Measurements from ENCODE around the gene BCAM. TPM values are rescaled to one million over a fixed set of nuclear protein-coding genes. Genes with fewer than 3 reads are reported as not detected.
A peak's percentile ranks its signal among the peaks of the same experiment; 100 is the strongest.

The BCAM gene
- total RNA-seq, 1 experiment from 2014 or later: 13.4 TPM

- no peak for DNase-seq (ENCODE audit: low read depth)
Observed at GRCh38 chr19:44792281-44792680, 16.6 kb upstream of the BCAM start.

DNA sequence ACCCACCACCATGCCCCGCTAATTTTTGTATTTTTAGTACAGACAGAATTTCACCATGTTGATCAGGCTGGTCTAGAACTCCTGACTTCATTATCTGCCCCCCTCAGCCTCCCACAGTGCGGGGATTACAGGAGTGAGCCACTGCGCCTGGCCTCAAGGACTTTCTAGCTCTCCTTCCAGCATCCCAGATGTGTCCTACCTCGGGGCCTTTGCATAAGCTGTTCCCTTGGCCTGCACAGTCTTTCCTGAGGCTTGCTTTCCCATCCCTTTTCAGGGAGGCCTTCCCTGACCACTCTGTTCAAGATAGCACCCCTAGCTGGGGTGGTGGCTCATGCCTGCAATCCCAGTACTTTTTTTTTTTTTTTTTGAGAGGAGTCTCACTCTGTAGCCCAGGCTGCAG, 14.3 kb upstream of the BCAM start:
- DNase-seq (ENCODE audit: low read depth): no peak

GRCh38 chr19:44795398-44795987, 13.4 kb upstream of the BCAM start:
- no peak for DNase-seq (ENCODE audit: low read depth)

DNA sequence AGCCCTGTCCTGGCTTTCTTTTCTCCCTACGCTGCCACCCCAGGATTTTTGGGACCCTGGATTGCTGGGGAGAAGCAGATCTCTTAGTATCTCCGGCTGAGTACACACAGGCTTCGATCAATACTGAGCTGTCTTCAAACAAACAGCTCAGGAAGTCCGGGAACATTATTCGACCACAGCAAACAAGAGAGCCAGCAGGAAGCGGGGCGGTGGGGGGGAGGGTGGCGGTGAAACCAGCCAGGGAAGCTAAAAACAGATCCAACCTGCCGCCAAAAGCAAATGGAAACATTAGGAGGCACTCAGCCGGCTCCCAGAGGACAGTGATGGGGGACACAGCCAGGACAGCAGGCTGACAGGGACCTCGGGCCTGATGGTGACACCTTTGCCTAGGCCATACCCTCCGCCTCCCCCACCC, 12.2 kb upstream of the BCAM start:
- DNase-seq (ENCODE audit: low read depth): peak; percentile 41

DNA sequence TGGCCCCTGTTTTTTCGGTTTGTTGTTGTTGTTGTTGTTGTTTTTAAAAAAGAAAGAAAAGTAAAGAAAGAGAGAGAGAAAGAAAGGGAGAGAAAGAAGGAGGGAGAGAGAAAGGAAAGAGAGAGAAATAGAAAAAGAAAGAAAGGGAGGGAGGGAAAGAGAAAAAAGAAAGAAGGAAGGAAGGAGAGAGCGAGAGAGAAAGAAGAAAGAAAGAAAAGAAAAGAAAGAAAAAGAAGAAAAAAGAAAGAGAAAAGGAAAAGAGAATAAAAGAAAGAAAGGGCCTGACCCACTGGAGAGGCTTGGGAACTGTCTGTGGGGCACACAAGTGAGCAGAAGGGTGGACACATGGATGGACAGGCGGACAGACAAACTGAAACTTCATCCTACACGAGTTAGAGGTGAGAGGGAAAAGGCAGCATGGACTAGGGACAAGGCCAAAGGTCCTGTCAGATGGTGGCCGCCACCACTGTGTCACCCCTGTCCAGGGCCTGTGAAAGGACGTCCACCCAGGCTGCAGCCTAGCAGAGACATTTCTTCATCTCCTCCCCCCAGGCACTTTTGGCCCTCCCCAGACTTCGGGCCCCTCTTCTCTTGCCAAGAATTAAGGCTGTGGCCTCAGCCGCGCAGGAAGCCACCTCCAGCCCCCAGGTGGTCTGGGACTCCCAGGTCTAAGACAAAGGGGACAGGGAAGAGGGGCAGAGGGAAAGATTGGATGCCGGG, 9.1 kb upstream of the BCAM start:
- DNase-seq (ENCODE audit: low read depth): no peak

- peak; percentile 86 for DNase-seq (ENCODE audit: low read depth)
Observed at GRCh38 chr19:44800461-44800860, 8.4 kb upstream of the BCAM start.

- no peak for DNase-seq (ENCODE audit: low read depth)
Observed at GRCh38 chr19:44803442-44804428, 5.2 kb upstream of the BCAM start.

DNA sequence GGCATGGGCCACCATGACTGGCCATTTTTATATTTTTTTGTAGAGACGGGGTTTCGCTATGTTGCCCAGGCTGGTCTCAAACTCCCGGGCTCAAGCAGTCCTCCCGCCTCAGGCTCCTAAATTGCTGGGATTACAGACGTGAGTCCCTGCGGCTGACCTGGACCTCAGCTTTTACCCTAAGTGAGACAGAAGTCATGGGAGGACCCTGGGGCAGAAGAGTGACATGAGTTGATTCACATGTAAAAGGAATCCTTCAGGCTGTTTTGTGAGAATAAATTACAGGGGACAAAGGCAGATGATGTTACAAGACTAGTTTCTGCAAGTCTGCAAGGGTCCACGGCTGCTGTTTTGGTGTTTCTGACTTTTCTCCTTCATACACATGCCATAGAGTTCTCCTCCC, 2.6 kb upstream of the BCAM start:
- no peak for DNase-seq (ENCODE audit: low read depth)

DNA sequence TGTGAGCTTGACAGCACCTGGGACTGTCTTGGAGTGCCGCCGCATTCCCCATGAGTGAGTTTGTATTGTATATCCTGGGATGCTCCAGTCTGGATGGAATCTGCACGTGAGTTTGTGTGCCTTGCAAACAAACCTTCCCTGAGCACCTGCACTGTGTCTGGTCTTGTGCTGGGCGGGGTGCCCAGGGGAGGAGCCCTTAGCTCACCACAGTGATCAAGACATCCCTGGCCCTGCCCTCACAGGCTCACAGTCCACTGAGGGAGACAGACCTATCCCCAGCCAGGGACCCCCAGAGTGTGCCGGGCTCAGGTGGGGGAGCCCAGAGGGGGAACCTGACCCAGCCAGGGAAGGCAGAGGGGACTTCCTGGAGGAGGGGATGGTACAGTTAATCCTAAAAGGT, 1.7 kb upstream of the BCAM start:
- no peak for DNase-seq (ENCODE audit: low read depth)

GRCh38 chr19:44807652-44808462, 1.0 kb upstream of the BCAM start:
- DNase-seq (ENCODE audit: low read depth): peak; percentile 36

GRCh38 chr19:44809577-44810233, 802 bp downstream of the BCAM start:
- DNase-seq (ENCODE audit: low read depth): no peak

DNA sequence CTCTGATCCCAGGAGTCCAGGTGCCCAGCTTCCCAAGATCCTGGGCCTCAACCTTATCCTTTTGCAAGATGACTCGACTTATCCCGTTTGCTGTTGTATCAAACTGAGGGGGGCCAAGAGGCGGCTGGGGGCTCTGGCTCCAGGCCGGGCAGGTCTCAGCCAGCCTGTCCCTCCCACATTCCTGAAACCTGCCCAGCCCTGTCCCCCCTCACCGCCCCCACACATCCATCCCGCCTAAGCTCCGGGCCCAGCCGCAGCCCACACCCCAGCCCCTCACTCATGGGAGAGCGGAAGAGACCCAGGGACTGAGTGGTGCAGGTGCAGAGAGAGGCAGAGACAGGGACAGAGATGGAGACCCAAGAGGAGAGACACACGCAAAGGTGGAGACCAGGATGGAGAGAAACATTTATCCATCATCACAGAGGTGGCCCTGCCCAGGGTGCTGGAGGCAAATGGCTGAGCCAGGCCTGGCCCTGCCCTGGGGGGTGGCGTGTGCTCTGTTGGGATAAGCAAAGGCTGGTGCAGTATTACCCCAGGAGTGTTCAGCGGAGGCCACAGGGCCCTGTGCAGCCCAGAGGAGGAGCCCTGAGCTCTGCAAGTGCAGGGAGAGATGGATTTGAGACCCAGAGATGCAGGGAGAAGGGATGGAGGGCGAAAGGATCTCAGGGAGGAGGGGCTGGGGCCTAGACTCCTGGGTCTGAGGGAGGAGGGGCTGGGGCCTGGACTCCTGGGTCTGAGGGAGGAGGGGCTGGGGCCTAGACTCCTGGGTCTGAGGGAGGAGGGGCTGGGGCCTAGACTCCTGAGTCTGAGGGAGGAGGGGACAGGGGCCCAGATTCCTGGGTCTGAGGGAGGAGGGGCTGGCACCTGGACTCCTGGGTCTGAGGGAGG, 1.6 kb downstream of the BCAM start:
- no peak for DNase-seq (ENCODE audit: low read depth)

- no peak for DNase-seq (ENCODE audit: low read depth)
Observed at GRCh38 chr19:44811122-44811419, 2.2 kb downstream of the BCAM start.

DNA sequence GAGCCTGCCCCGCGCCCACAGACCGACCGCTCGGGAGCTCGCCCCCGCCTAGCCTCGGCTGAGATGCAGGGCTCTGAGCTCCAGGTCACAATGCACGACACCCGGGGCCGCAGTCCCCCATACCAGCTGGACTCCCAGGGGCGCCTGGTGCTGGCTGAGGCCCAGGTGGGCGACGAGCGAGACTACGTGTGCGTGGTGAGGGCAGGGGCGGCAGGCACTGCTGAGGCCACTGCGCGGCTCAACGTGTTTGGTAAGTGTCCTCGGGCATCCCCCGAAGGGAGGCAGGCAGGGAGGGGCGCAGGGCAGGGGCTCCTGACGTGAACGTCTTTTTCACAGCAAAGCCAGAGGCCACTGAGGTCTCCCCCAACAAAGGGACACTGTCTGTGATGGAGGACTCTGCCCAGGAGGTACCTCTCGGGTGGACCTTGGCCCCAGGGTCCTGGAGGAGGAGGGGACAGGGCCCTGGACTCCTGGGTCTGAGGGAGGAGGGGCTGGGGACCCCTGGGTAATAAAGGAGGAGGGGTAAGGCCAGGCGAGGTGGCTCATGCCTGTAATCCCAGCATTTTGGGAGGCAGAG, 3.3 kb downstream of the BCAM start:
- no peak for DNase-seq (ENCODE audit: low read depth)

DNA sequence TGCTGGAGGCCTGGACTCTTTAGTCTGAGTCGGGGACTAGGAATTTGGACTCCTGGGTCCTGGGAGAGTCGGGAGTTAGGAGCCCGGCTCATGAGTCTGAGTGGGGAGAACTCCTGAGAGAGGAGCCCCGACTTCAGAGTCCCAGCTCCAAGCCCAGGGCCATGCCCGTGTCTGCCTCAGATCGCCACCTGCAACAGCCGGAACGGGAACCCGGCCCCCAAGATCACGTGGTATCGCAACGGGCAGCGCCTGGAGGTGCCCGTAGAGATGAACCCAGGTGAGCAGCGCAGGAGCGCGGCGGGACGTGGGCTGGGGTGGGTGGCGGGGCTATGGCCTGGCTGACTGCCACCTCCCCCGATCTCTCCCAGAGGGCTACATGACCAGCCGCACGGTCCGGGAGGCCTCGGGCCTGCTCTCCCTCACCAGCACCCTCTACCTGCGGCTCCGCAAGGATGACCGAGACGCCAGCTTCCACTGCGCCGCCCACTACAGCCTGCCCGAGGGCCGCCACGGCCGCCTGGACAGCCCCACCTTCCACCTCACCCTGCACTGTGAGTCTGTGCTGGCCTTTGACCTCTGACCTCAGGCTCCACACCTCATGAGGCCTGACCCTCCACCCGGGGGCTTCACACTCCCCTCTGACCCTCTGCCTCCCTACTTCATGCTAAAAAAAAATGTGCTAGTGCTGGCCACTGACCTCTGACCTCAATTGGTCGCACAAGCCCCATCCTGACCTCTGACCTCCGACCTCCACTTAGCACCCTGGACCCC, 4.4 kb downstream of the BCAM start:
- DNase-seq (ENCODE audit: low read depth): no peak

- DNase-seq (ENCODE audit: low read depth): no peak
Observed at GRCh38 chr19:44813841-44814470, 5.1 kb downstream of the BCAM start.

GRCh38 chr19:44814517-44814916, 5.6 kb downstream of the BCAM start:
- DNase-seq (ENCODE audit: low read depth): no peak

DNA sequence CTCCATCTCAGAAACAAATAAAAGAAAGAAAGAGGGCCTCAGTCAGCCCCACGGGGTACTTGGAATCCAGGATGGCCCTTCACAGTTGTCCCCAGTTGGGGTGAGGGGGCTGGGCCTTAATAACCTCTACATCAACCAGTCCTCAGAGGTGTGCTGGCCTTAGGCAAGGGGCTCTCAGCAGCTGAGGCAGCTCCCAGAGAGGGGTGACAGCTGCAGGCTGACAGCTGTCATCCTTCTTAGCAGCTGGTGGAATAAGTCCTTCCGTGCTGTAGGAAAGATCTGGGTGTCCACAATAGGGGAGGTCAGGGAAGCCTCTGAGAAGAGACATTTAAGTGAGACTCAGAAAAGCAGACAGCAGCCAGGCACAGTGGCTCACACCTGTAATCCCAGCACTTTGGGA, 7.4 kb downstream of the BCAM start:
- DNase-seq (ENCODE audit: low read depth): no peak

Measured in Daoy (cell line).